Fibroblast of lung (primary cell): ENCODE data around the gene IL4.

Source experiments
- CTCF ChIP-seq, 2 donors: IDR thresholded peaks in 1 of 2; conservative IDR thresholded peaks in 1 of 2; 1 replicate in 1 of 2; 2 replicates in 1 of 2; pipeline ENCODE4 v1.5.1; 2011 to 2012; ENCODE audit warnings: low read length in 2 of 2, control low read depth in 1 of 2, inconsistent platforms in 1 of 2, low read depth in 1 of 2, mild to moderate bottlenecking in 1 of 2
- EZH2 ChIP-seq: IDR thresholded peaks from 2 replicates; pipeline ENCODE4 v1.5.1; 2012; ENCODE audit warnings: low read length, control low read depth, mild to moderate bottlenecking; ENCODE audit errors: missing control alignments

DNA sequence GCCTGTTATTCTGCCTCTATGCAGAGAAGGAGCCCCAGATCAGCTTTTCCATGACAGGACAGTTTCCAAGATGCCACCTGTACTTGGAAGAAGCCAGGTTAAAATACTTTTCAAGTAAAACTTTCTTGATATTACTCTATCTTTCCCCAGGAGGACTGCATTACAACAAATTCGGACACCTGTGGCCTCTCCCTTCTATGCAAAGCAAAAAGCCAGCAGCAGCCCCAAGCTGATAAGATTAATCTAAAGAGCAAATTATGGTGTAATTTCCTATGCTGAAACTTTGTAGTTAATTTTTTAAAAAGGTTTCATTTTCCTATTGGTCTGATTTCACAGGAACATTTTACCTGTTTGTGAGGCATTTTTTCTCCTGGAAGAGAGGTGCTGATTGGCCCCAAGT, 301 bp upstream of the IL4 start:
- TF ChIP-seq CTCF (conservative IDR thresholded peaks at IDR 0.05 in 1 of 2, IDR thresholded peaks at IDR 0.05 in 1 of 2; ENCODE audit: low read depth in 1 of 2, low read length in 2 of 2): no peak
- no peak for TF ChIP-seq EZH2
